Ovary (tissue), 9 donors: ENCODE measurements around the gene SNX9. TPM values are rescaled to one million over a fixed set of nuclear protein-coding genes. Genes with fewer than 3 reads are reported as not detected.

Source experiments
- DNase-seq, 5 donors: peaks; one replicate each; pipeline ENCODE4 v3.0.0-alpha.2; 2019 to 2020
- H3K27ac ChIP-seq, 2 donors: fragments of 200-600 bp; one replicate each; pipeline versions ENCODE4 v1.5.1 to v1.8.0; 2019 to 2022
- H3K27me3 ChIP-seq: fragments of 200-600 bp; one replicate; pipeline ENCODE4 v1.8.0; 2022
- H3K36me3 ChIP-seq: fragments of 200-600 bp; sonication (generic); one replicate; pipeline ENCODE4 v1.5.1; 2019
- H3K4me1 ChIP-seq: one replicate; pipeline ENCODE4 v1.8.1; 2013; ENCODE audit warnings: mild to moderate bottlenecking, moderate library complexity; ENCODE audit not compliant: insufficient read depth
- H3K4me3 ChIP-seq: fragments of 200-600 bp; sonication (generic); one replicate; pipeline ENCODE4 v1.5.1; 2017
- H3K9me3 ChIP-seq, 2 donors: fragments of 200-600 bp in 1 of 2; sonication (generic) in 1 of 2; one replicate each; pipeline versions ENCODE4 v1.5.1 to v1.8.1; 2013 to 2019; ENCODE audit warnings: mild to moderate bottlenecking in 1 of 2, moderate library complexity in 1 of 2
- EP300 ChIP-seq: sonication (generic); formaldehyde crosslinking; IDR thresholded peaks from one replicate; pipeline ENCODE4 v1.6.1; 2017; ENCODE audit warnings: antibody characterized with exemption
- POLR2A ChIP-seq: fragments of 450-650 bp; IDR thresholded peaks from one replicate; pipeline ENCODE4 v1.6.1; 2017; ENCODE audit warnings: antibody characterized with exemption, mild to moderate bottlenecking, moderate library complexity
- WGBS, 3 donors: extraction: QIAGEN DNeasy Blood & Tissue Kit in 1 of 3; methylation state at CpG; one replicate each; pipeline versions ENCODE4 v1.1.5 to v1.1.7; 2013 to 2017; 5-methylcytosine and 5-hydroxymethylcytosine counted together
- intact Hi-C, 4 donors: fragments of 100-400 bp; cut with DNase I; formaldehyde crosslinking; loops; one replicate each; pipeline versions ENCODE4 v1.11.0 to v1.15.1; 2022 to 2023
- polyA plus RNA-seq, 2 donors: library from polyadenylated mRNA; stranded (reverse); fragments of 200-250 nt in 1 of 2; fragments of 350-450 nt in 1 of 2; fragmentation: Illumina TruSeq in 1 of 2; extraction: RNeasy Lipid Tissue Mini Kit (QIAGEN cat#74804) in 1 of 2; gene quantifications; one replicate each; pipeline ENCODE4 v1.2.3, GENCODE V29; 2013 to 2014
- total RNA-seq, 7 donors: library from RNA; depleted of rRNA in 2 of 7; stranded (reverse); fragments of >200 nt in 2 of 7; fragmentation: NEBNext Ultra II Directional in 3 of 7; extraction: Animal tissue kit (Norgen Biotek cat#: 25700) in 3 of 7; gene quantifications; one replicate each; pipeline versions ENCODE4 v1.1.0 to v1.2.4, GENCODE V29; 2016 to 2023
- TF ChIP-seq, protein P1 (sequence below), 3 donors: fragments of 450-650 bp in 2 of 3; fragments of 200-600 bp in 1 of 3; IDR thresholded peaks; one replicate each; pipeline versions ENCODE4 v1.5.1 to v1.8.0; 2016 to 2022; ENCODE audit warnings: antibody characterized with exemption in 3 of 3, mild to moderate bottlenecking in 1 of 3
- donor health status: DM: no; HTN: no; CAD: no; lungs with moderate emphysema.
- donor health status: DM: no; HTN: no; CAD: no.
- donor health status: Bipolar disorder and iron deficiency.
- donor health status: DM: yes; HTN: yes; CAD: no.
- donor health status: DM: no; HTN: no; CAD: no.
- donor health status: DM: yes; HTN: yes; CAD: no.

The SNX9 gene
- total and polyA plus RNA-seq, 9 donors = 31.2 to 48.0 (median 38.7) TPM

GRCh38 chr6:157845493-157846259 is 22.6 kb downstream of the SNX9 start:
- Histone ChIP-seq H3K9me3 (no peaks in the 10 kb centered on the region), H3K27ac (no peak overlapping the region), H3K4me1 (peaks cover 18% of the 10 kb centered on the region), H3K27me3 (no peaks in the 10 kb centered on the region), H3K4me3 (no peak overlapping the region), H3K36me3 (no peaks in the 10 kb centered on the region)
- TF ChIP-seq, protein P1, sequence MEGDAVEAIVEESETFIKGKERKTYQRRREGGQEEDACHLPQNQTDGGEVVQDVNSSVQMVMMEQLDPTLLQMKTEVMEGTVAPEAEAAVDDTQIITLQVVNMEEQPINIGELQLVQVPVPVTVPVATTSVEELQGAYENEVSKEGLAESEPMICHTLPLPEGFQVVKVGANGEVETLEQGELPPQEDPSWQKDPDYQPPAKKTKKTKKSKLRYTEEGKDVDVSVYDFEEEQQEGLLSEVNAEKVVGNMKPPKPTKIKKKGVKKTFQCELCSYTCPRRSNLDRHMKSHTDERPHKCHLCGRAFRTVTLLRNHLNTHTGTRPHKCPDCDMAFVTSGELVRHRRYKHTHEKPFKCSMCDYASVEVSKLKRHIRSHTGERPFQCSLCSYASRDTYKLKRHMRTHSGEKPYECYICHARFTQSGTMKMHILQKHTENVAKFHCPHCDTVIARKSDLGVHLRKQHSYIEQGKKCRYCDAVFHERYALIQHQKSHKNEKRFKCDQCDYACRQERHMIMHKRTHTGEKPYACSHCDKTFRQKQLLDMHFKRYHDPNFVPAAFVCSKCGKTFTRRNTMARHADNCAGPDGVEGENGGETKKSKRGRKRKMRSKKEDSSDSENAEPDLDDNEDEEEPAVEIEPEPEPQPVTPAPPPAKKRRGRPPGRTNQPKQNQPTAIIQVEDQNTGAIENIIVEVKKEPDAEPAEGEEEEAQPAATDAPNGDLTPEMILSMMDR (IDR thresholded peaks at IDR 0.05) = no peak
- TF ChIP-seq POLR2A (no peak), EP300 (no peak)
- 93 to 96% (median 95%) methylated on average over 6 of the region's 6 CpGs for WGBS, 3 donors
- intact Hi-C loops = no loop called here
- DNase-seq = no peak

DNA sequence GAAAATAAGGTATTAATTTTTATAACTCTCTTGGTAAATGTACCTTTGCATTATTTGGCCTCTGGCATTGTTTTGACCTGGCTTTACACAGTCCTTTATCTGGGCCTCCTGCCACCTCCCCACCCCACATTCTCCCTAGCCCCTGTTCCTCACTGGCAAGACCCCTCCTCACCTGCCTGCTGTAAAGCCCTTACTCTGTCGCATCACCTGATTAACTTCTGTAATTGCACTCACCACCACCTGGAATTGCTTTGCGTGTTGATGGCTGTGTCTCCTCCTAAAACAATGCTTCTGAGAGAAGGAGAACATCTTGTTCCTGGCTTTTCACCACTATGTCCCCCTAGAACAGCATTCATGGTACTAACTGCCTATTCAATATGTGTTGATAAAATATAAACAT is 24.8 kb downstream of the SNX9 start:
- intact Hi-C loops = no loop called here
- H3K9me3 ChIP-seq = no peaks in the 10 kb centered on the region
- TF ChIP-seq EP300 (no peak), POLR2A (no peak)
- TF ChIP-seq, protein P1 (IDR thresholded peaks at IDR 0.05) = no peak
- H3K27me3 ChIP-seq = no peaks in the 10 kb centered on the region
- 79 to 98% (median 97%) methylated on average over 2 of the region's 2 CpGs for WGBS, 3 donors
- no peak for DNase-seq
- no peaks in the 10 kb centered on the region for H3K36me3 ChIP-seq
- H3K4me1 ChIP-seq = peaks cover 11% of the 10 kb centered on the region
- no peak overlapping the region for H3K4me3 ChIP-seq
- no peak overlapping the region for H3K27ac ChIP-seq

GRCh38 chr6:157848693-157849092 is 25.6 kb downstream of the SNX9 start:
- intact Hi-C loops = no loop called here
- H3K4me3 ChIP-seq = no peak overlapping the region
- no peaks in the 10 kb centered on the region for H3K9me3 ChIP-seq
- WGBS, 3 donors = 92 to 93% (median 93%) methylated on average over 8 of the region's 8 CpGs
- no peaks in the 10 kb centered on the region for H3K36me3 ChIP-seq
- peaks cover 11% of the 10 kb centered on the region for H3K4me1 ChIP-seq
- no peak for DNase-seq
- no peaks in the 10 kb centered on the region for H3K27me3 ChIP-seq
- TF ChIP-seq, protein P1 (IDR thresholded peaks at IDR 0.05) = no peak
- no peak for TF ChIP-seq EP300
- TF ChIP-seq POLR2A = no peak
- no peak overlapping the region for H3K27ac ChIP-seq

DNA sequence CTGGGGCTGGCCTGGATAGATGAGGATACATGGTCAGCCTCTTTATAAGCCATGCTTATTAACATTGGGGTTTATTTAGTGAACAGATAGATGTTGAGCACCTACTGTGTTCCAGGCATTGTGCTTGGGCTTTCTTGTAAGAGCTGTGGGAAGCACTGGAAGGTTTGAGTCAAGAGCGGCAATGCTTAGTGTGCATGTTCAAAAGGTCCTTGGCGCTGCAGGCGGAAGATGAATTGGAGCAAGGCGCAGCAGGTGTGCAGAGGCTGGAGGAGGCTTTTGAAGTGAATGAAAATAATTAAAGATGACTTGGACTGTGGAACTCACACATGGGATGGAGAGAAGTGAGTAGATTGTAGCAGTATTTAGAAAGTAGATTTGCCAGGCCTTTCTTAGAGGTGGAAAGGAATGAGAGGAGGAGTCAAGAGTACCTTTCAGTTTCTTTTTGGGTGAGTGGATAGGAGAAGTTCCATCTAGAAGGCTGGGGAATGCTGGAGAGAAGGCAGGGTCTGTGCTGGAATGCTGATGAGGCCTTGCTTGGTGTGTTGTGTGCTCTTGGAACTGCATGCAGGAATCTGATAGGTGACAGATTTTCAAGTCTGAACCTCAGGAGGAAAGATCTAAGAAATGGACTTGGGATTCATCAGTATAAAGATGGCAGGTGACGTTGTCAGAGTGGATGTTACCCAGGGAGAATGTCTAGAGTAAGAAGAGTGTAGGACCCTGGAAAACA is 26.4 kb downstream of the SNX9 start:
- TF ChIP-seq EP300 = no peak
- TF ChIP-seq, protein P1 (IDR thresholded peaks at IDR 0.05) = no peak
- TF ChIP-seq POLR2A = no peak
- no peaks in the 10 kb centered on the region for H3K36me3 ChIP-seq
- DNase-seq = no peak
- H3K4me1 ChIP-seq = peaks cover 11% of the 10 kb centered on the region
- WGBS, 3 donors = 98% methylated on average over 5 of the region's 5 CpGs
- no peak overlapping the region for H3K4me3 ChIP-seq
- H3K27ac ChIP-seq = no peak overlapping the region
- H3K27me3 ChIP-seq = no peaks in the 10 kb centered on the region
- no peaks in the 10 kb centered on the region for H3K9me3 ChIP-seq
- intact Hi-C loops = no loop called here
